Gastroesophageal sphincter (tissue), 3 donors: ENCODE results near the gene PKNOX1.
"Not testable (repeated sequence)": the region's sequence is repeated elsewhere in the genome, so short reads cannot be mapped to it uniquely, and the experiment has no call there.

ENCODE experiments used
- POLR2A ChIP-seq, 2 donors: fragments of 450-650 bp; IDR thresholded peaks; one replicate each; pipeline ENCODE4 v1.6.1; 2017; ENCODE audit warnings: antibody characterized with exemption in 2 of 2, mild to moderate bottlenecking in 2 of 2, moderate library complexity in 1 of 2
- TF ChIP-seq, protein P1 (sequence below), 4 experiments: fragments of 200-600 bp in 2 of 4; fragments of 450-650 bp in 2 of 4; sonication (generic) in 1 of 4; IDR thresholded peaks; one replicate each; pipeline ENCODE4 v1.5.1; 2017 to 2019; ENCODE audit warnings: antibody characterized with exemption in 4 of 4, mild to moderate bottlenecking in 2 of 4, moderate library complexity in 2 of 4

- not testable (repeated sequence) for TF ChIP-seq POLR2A (IDR thresholded peaks at IDR 0.05)
- TF ChIP-seq, protein P1, sequence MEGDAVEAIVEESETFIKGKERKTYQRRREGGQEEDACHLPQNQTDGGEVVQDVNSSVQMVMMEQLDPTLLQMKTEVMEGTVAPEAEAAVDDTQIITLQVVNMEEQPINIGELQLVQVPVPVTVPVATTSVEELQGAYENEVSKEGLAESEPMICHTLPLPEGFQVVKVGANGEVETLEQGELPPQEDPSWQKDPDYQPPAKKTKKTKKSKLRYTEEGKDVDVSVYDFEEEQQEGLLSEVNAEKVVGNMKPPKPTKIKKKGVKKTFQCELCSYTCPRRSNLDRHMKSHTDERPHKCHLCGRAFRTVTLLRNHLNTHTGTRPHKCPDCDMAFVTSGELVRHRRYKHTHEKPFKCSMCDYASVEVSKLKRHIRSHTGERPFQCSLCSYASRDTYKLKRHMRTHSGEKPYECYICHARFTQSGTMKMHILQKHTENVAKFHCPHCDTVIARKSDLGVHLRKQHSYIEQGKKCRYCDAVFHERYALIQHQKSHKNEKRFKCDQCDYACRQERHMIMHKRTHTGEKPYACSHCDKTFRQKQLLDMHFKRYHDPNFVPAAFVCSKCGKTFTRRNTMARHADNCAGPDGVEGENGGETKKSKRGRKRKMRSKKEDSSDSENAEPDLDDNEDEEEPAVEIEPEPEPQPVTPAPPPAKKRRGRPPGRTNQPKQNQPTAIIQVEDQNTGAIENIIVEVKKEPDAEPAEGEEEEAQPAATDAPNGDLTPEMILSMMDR (IDR thresholded peaks at IDR 0.05) = not testable (repeated sequence)
These were observed 40.4 kb upstream of the PKNOX1 start for GRCh38 chr21:42933973-42934372.
